NCI-H128 (cell line): ENCODE results near the gene PRKG1.

Experiments used
- DNase-seq: peaks from one replicate; lab custom pipeline; 2025; ENCODE audit not compliant: unreplicated experiment; lab: John Stamatoyannopoulos, UW

PRKG1 gene

GRCh38 chr10:52074505-52075026 lies 1000.3 kb downstream of the PRKG1 start:
- no peak for DNase-seq

GRCh38 chr10:52077814-52078213 lies 1003.5 kb downstream of the PRKG1 start:
- DNase-seq, result no peak

- no peak for DNase-seq
These were observed 1004.2 kb downstream of the PRKG1 start for GRCh38 chr10:52078397-52078937.

- DNase-seq, result no peak
These were observed 1008.0 kb downstream of the PRKG1 start for GRCh38 chr10:52082307-52082706.

GRCh38 chr10:52083422-52083821 lies 1009.1 kb downstream of the PRKG1 start:
- no peak for DNase-seq

GRCh38 chr10:52092390-52092789 lies 1018.1 kb downstream of the PRKG1 start:
- DNase-seq, result no peak

- no peak for DNase-seq
These were observed 1023.8 kb downstream of the PRKG1 start for GRCh38 chr10:52098130-52098529.

GRCh38 chr10:52099026-52099600 lies 1024.8 kb downstream of the PRKG1 start:
- no peak for DNase-seq

GRCh38 chr10:52100011-52100547 lies 1025.8 kb downstream of the PRKG1 start:
- no peak for DNase-seq

GRCh38 chr10:52105301-52105700 lies 1031.0 kb downstream of the PRKG1 start:
- DNase-seq, result no peak

GRCh38 chr10:52106011-52106410 lies 1031.7 kb downstream of the PRKG1 start:
- no peak for DNase-seq

GRCh38 chr10:52106899-52107298 lies 1032.6 kb downstream of the PRKG1 start:
- DNase-seq, result no peak

- DNase-seq, result no peak
These were observed 1033.9 kb downstream of the PRKG1 start for GRCh38 chr10:52108236-52108635.

GRCh38 chr10:52110576-52110975 lies 1036.3 kb downstream of the PRKG1 start:
- no peak for DNase-seq

GRCh38 chr10:52111101-52111891 lies 1037.0 kb downstream of the PRKG1 start:
- DNase-seq, result no peak

- DNase-seq, result no peak
These were observed 1041.5 kb downstream of the PRKG1 start for GRCh38 chr10:52115823-52116222.

GRCh38 chr10:52119507-52119906 lies 1045.2 kb downstream of the PRKG1 start:
- no peak for DNase-seq

- no peak for DNase-seq
These were observed 1047.4 kb downstream of the PRKG1 start for GRCh38 chr10:52121688-52122087.

- no peak for DNase-seq
These were observed 1053.9 kb downstream of the PRKG1 start for GRCh38 chr10:52128056-52128683.

- no peak for DNase-seq
These were observed 1055.3 kb downstream of the PRKG1 start for GRCh38 chr10:52129410-52130178.

GRCh38 chr10:52135101-52135500 lies 1060.8 kb downstream of the PRKG1 start:
- DNase-seq, result no peak
